HepG2 (cell line): ENCODE measurements around the gene TMEM121. TPM values are rescaled to one million over a fixed set of nuclear protein-coding genes. Genes with fewer than 3 reads are reported as not detected.
"Not testable (repeated sequence)": the region's sequence is repeated elsewhere in the genome, so short reads cannot be mapped to it uniquely, and the experiment has no call there.

ENCODE experiments used
- ATAC-seq: fragments of 200-7000 bp; cut with Tn5 transposase; 3 replicates; pipeline ENCODE4 v1.9.1; 2020; ENCODE audit warnings: mild to moderate bottlenecking, moderate library complexity
- BruUV-seq: library from RNA; stranded (reverse); fragments of 400-500 nt; replicated peaks from 2 replicates; lab custom pipeline; 2021; lab: Mats Ljungman, UMichigan
- CTCF ChIA-PET: fragments of 300-600 bp; formaldehyde crosslinking; extraction: SDS; loops from one replicate; lab custom pipeline; 2021; ENCODE audit warnings: low total read pairs, inconsistent platforms, low intra/inter-chr PET ratio; lab: Yijun Ruan, JAX
- POLR2A ChIA-PET: fragments of 350-600 bp; sonication (Branson Sonifier 250); formaldehyde crosslinking; loops from one replicate; lab custom pipeline; 2020; ENCODE audit warnings: antibody characterized with exemption, inconsistent platforms; lab: Yijun Ruan, JAX
- DNase-seq: peaks from one replicate; pipeline ENCODE4 v3.0.0-alpha.2; 2015; ENCODE audit warnings: low spot score
- FAIRE-seq: peaks from 3 replicates; lab custom pipeline; 2011; peaks lifted over from hg19 to GRCh38; lab: Jason Lieb, UNC
- H2AFZ ChIP-seq: one replicate; pipeline ENCODE4 v1.6.1; 2011; ENCODE audit warnings: low read length, inconsistent platforms
- H3K27ac ChIP-seq: fragments of 300-600 bp; 3 replicates; pipeline ENCODE4 v1.8.0; 2011; ENCODE audit warnings: mixed run types, mild to moderate bottlenecking, mixed read lengths, low read length, inconsistent platforms; ENCODE audit not compliant: insufficient read depth; ENCODE audit errors: extremely low read length
- H3K27me3 ChIP-seq, 2 experiments: fragments of 200-600 bp in 1 of 2; 2 replicates in 1 of 2; 3 replicates in 1 of 2; pipeline versions ENCODE4 v1.6.0 to v1.8.0; 2011; ENCODE audit warnings: low read length in 2 of 2, mild to moderate bottlenecking in 2 of 2, moderate library complexity in 2 of 2, inconsistent platforms in 1 of 2; ENCODE audit not compliant: insufficient read depth in 2 of 2, control insufficient read depth in 1 of 2
- H3K36me3 ChIP-seq, 2 experiments: fragments of 200-600 bp in 1 of 2; replicated peaks in 1 of 2; 2 replicates in 1 of 2; 3 replicates in 1 of 2; pipeline versions ENCODE4 v1.5.1 to v1.8.0; 2011; ENCODE audit warnings: low read length in 2 of 2, inconsistent platforms in 1 of 2; ENCODE audit not compliant: insufficient read depth in 2 of 2, control insufficient read depth in 1 of 2
- H3K4me1 ChIP-seq: 2 replicates; pipeline ENCODE4 v1.5.1; 2012; ENCODE audit warnings: low read length, inconsistent platforms; ENCODE audit not compliant: insufficient read depth
- H3K4me2 ChIP-seq: 2 replicates; pipeline ENCODE4 v1.6.0; 2011; ENCODE audit warnings: low read depth, low read length, inconsistent platforms
- H3K4me3 ChIP-seq, 3 experiments: fragments of 200-600 bp in 1 of 3; sonication (generic), shearing (Covaris generic) in 1 of 3; replicated peaks in 1 of 3; 2 replicates each; pipeline ENCODE4 v1.5.1; 2011 to 2016; ENCODE audit warnings: low read length in 3 of 3, inconsistent platforms in 2 of 3, low read depth in 2 of 3, mild to moderate bottlenecking in 2 of 3, control low read depth in 1 of 3, mixed read lengths in 1 of 3; ENCODE audit not compliant: insufficient read depth in 1 of 3
- H3K79me2 ChIP-seq: one replicate; pipeline ENCODE4 v1.6.1; 2011; ENCODE audit warnings: low read length, inconsistent platforms; ENCODE audit not compliant: insufficient read depth
- H3K9ac ChIP-seq: 2 replicates; pipeline ENCODE4 v1.6.0; 2011; ENCODE audit warnings: mild to moderate bottlenecking, low read depth, low read length, inconsistent platforms; ENCODE audit not compliant: insufficient read depth
- H3K9me3 ChIP-seq: 2 replicates; pipeline ENCODE4 v1.5.1; 2012; ENCODE audit warnings: mild to moderate bottlenecking, low read length
- H4K20me1 ChIP-seq: 2 replicates; pipeline ENCODE4 v1.6.0; 2011; ENCODE audit warnings: inconsistent platforms, mild to moderate bottlenecking, low read length, moderate library complexity; ENCODE audit not compliant: insufficient read depth
- WGBS: methylation state at CpG from one replicate; pipeline ENCODE4 v1.1.6; 2017; ENCODE audit warnings: low lambda C conversion rate; 5-methylcytosine and 5-hydroxymethylcytosine counted together
- in situ Hi-C: cut with HindIII; loops from 2 replicates; pipeline ENCODE4 v1.10.0; 2017; ENCODE audit warnings: low pct_unique_long_range_greater_than_20kb; ENCODE audit not compliant: extremely low pct_ligation_motif_present
- intact Hi-C: fragments of 100-400 bp; cut with micrococcal nuclease; formaldehyde crosslinking; loops from one replicate; pipeline ENCODE4 v1.10.0; 2022; ENCODE audit not compliant: unreplicated experiment
- polyA plus RNA-seq, 8 experiments: library from polyadenylated mRNA; depleted of rRNA in 3 of 8; stranded (reverse) in 7 of 8; unstranded in 1 of 8; fragments of >200 nt; fragmentation: Illumina TruSeq in 4 of 8; extraction: Trizol in 4 of 8; gene quantifications; 2 replicates each; pipeline versions ENCODE4 v1.2.1 to v1.2.3, GENCODE V29; 2011 to 2016; ENCODE audit warnings: low read depth in 4 of 8, missing spikeins in 1 of 8, mixed read lengths in 1 of 8; ENCODE audit not compliant: insufficient read depth in 1 of 8
- total RNA-seq, 5 experiments: library from RNA; depleted of rRNA; stranded (reverse); fragments of >200 nt; fragmentation: Illumina TruSeq; extraction: Trizol; gene quantifications; 2 replicates each; pipeline ENCODE4 v1.2.3, GENCODE V29; 2016; ENCODE audit warnings: low read depth in 1 of 5
- TF ChIP-seq, protein P1 (sequence below): sonication (generic); formaldehyde crosslinking; IDR thresholded peaks from 2 replicates; pipeline ENCODE4 v1.9.0; 2021; ENCODE audit warnings: mild to moderate bottlenecking, missing genetic modification reagents

The TMEM121 gene
- total and polyA plus RNA-seq, 2 of the 13 experiments (the other 11 are each of a cell fraction or from before 2014, with no cell fraction given): 6.6 to 19.0 TPM

GRCh38 chr14:105568140-105568843 is 41.9 kb downstream of the TMEM121 start:
- H3K4me1 ChIP-seq, BruUV-seq, H3K9ac ChIP-seq, H3K36me3 ChIP-seq, H4K20me1 ChIP-seq, in situ Hi-C loops, H3K4me3 ChIP-seq, H3K27me3 ChIP-seq, H3K9me3 ChIP-seq, DNase-seq, intact Hi-C loops, CTCF ChIA-PET, POLR2A ChIA-PET, H3K4me2 ChIP-seq, H3K27ac ChIP-seq, H3K79me2 ChIP-seq, H2AFZ ChIP-seq: not testable (repeated sequence)
- ATAC-seq (peak; percentile 24; the same call in 1 of the 3 replicates), FAIRE-seq (peak; percentile 34)
- 36% methylated on average over 2 of the region's 18 CpGs for WGBS
- TF ChIP-seq, protein P1, sequence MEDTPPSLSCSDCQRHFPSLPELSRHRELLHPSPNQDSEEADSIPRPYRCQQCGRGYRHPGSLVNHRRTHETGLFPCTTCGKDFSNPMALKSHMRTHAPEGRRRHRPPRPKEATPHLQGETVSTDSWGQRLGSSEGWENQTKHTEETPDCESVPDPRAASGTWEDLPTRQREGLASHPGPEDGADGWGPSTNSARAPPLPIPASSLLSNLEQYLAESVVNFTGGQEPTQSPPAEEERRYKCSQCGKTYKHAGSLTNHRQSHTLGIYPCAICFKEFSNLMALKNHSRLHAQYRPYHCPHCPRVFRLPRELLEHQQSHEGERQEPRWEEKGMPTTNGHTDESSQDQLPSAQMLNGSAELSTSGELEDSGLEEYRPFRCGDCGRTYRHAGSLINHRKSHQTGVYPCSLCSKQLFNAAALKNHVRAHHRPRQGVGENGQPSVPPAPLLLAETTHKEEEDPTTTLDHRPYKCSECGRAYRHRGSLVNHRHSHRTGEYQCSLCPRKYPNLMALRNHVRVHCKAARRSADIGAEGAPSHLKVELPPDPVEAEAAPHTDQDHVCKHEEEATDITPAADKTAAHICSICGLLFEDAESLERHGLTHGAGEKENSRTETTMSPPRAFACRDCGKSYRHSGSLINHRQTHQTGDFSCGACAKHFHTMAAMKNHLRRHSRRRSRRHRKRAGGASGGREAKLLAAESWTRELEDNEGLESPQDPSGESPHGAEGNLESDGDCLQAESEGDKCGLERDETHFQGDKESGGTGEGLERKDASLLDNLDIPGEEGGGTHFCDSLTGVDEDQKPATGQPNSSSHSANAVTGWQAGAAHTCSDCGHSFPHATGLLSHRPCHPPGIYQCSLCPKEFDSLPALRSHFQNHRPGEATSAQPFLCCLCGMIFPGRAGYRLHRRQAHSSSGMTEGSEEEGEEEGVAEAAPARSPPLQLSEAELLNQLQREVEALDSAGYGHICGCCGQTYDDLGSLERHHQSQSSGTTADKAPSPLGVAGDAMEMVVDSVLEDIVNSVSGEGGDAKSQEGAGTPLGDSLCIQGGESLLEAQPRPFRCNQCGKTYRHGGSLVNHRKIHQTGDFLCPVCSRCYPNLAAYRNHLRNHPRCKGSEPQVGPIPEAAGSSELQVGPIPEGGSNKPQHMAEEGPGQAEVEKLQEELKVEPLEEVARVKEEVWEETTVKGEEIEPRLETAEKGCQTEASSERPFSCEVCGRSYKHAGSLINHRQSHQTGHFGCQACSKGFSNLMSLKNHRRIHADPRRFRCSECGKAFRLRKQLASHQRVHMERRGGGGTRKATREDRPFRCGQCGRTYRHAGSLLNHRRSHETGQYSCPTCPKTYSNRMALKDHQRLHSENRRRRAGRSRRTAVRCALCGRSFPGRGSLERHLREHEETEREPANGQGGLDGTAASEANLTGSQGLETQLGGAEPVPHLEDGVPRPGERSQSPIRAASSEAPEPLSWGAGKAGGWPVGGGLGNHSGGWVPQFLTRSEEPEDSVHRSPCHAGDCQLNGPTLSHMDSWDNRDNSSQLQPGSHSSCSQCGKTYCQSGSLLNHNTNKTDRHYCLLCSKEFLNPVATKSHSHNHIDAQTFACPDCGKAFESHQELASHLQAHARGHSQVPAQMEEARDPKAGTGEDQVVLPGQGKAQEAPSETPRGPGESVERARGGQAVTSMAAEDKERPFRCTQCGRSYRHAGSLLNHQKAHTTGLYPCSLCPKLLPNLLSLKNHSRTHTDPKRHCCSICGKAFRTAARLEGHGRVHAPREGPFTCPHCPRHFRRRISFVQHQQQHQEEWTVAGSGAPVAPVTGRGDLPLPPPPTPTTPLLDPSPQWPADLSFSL (CRISPR knock-in tag): peak; percentile 83
